ENCODE results near the gene FARS2.

Gene FARS2

GRCh38 chr6:5590187-5590586 lies 328.9 kb downstream of the FARS2 start:
- DNase-seq, result no peak

GRCh38 chr6:5592886-5593519 lies 331.7 kb downstream of the FARS2 start:
- no peak for DNase-seq

- DNase-seq, result no peak
Observed at GRCh38 chr6:5595184-5595583, 333.9 kb downstream of the FARS2 start.

GRCh38 chr6:5597413-5597812 lies 336.1 kb downstream of the FARS2 start:
- DNase-seq, result no peak

- DNase-seq, result no peak
Observed at GRCh38 chr6:5598123-5598522, 336.8 kb downstream of the FARS2 start.

- DNase-seq, result no peak
Observed at GRCh38 chr6:5599127-5599526, 337.8 kb downstream of the FARS2 start.

- no peak for DNase-seq
Observed at GRCh38 chr6:5605937-5606336, 344.6 kb downstream of the FARS2 start.

- no peak for DNase-seq
Observed at GRCh38 chr6:5606546-5606945, 345.2 kb downstream of the FARS2 start.

GRCh38 chr6:5610640-5611039 lies 349.3 kb downstream of the FARS2 start:
- no peak for DNase-seq

- no peak for DNase-seq
Observed at GRCh38 chr6:5617179-5617578, 355.9 kb downstream of the FARS2 start.

GRCh38 chr6:5619249-5619648 lies 357.9 kb downstream of the FARS2 start:
- peak; percentile 9 for DNase-seq

- DNase-seq, result no peak
Observed at GRCh38 chr6:5622276-5623005, 361.1 kb downstream of the FARS2 start.

- no peak for DNase-seq
Observed at GRCh38 chr6:5623769-5624168, 362.5 kb downstream of the FARS2 start.

GRCh38 chr6:5624256-5624655 lies 362.9 kb downstream of the FARS2 start:
- no peak for DNase-seq

- DNase-seq, result no peak
Observed at GRCh38 chr6:5626727-5627426, 365.6 kb downstream of the FARS2 start.

- no peak for DNase-seq
Observed at GRCh38 chr6:5630636-5631035, 369.3 kb downstream of the FARS2 start.

GRCh38 chr6:5632348-5632935 lies 371.1 kb downstream of the FARS2 start:
- DNase-seq, result no peak

GRCh38 chr6:5634525-5634924 lies 373.2 kb downstream of the FARS2 start:
- DNase-seq, result no peak

- DNase-seq, result no peak
Observed at GRCh38 chr6:5636210-5637030, 375.1 kb downstream of the FARS2 start.

GRCh38 chr6:5637714-5638113 lies 376.4 kb downstream of the FARS2 start:
- no peak for DNase-seq

GRCh38 chr6:5638666-5639065 lies 377.4 kb downstream of the FARS2 start:
- no peak for DNase-seq

GRCh38 chr6:5639193-5639592 lies 377.9 kb downstream of the FARS2 start:
- DNase-seq, result no peak

GRCh38 chr6:5640614-5641013 lies 379.3 kb downstream of the FARS2 start:
- no peak for DNase-seq
